Anterior cingulate cortex (tissue), 58 donors: ENCODE results near the gene MLLT3.

Source experiments
- DNase-seq, 58 donors: peaks; one replicate each; lab custom pipeline; 2025; lab: John Stamatoyannopoulos, UW

The MLLT3 gene

DNA sequence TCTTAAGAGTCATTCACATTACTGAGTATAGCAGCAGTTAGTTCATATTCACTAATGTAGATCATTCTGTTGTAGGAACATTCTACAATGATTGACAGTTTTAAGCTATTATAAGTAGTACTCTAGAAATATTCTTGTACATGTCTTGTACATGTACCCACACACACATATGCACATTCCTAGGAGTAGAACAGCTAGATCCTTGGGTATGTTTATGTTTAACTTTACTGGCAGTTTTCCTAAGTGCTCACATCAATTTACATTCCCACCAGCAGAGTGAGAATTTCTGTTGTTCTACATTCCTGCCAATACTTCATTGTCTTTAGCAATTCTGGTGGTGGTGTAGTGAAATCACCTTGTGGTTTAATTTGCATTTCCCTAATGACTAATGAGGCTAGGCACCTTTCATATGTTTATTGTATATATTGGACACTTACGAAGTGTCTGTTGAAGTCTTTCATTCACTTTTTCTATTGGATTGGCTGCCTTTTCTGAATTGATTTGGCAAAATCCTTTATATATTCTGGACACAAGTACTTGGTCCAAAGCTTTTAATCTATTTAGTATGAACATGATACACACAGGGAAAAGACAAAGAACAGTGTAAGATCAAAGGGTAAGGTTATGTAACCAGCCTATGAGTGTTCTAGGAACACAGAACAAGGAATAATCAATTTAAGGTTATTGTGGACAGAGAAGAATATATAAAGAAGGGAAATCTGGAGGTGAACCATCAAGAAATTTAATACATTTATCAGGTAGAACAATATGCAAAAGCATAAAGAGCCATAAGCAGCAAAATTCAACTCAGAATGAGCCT is 95.6 kb downstream of the MLLT3 start:
- no peak for DNase-seq

GRCh38 chr9:20524776-20525175 is 97.5 kb downstream of the MLLT3 start:
- DNase-seq, result no peak

DNA sequence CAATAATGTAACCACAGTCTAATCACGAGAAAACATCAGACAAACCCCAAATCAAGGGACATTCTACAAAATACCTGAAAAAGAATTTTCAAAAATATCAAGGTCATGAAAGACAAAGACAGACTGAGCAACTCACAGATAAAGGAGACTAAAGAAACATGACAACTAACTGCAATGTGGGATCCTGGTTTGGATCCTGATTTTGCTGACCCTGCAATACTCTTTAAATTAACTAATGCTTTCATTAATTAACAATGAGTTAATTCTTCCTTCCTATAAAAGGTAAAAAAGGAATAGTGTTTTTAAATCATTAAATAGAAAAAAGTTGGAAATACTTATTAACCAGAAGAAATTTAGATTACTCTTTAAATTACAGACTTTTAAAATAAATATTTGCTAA is 103.6 kb downstream of the MLLT3 start:
- DNase-seq, result no peak

- DNase-seq, result no peak
Observed at GRCh38 chr9:20513126-20513913, 109.0 kb downstream of the MLLT3 start.

DNA sequence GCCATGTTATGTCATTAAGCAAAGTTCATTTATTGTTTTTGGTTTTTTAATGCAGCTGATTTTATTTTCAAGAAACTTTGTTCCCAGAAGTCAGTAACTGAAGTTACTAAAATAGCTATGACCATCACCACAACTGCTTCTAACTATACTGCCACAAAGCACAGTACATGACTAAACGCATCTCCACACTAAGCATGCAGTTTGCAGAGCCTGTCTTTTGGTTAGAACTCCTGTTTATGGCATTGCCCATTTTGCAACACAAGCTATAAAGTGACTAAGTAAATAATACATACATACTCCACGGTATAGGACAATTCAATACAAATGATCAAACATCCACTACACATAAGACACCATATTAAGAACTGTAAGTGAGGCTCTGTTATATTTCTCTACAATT is 109.7 kb downstream of the MLLT3 start:
- DNase-seq, result no peak

DNA sequence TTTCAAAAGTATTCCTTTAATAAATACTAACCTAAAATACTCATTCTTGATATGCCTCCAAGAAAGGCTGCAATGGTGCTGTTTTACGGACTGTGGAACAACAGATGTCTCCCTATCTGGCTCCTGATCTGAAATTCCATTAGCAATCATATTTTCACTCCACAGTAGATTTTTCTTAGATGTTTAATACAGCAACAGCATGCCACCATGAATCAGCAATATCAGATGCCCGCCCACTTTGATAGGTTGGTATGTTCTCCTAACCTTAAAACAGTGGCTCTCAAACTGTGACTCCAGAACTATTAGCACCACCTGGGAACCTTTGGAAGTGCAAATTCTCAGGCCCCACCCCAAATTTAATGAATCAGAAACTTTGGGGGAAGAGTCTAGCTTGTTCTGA is 110.2 kb downstream of the MLLT3 start:
- no peak for DNase-seq

- DNase-seq, result no peak
Observed at GRCh38 chr9:20511686-20512085, 110.6 kb downstream of the MLLT3 start.

DNA sequence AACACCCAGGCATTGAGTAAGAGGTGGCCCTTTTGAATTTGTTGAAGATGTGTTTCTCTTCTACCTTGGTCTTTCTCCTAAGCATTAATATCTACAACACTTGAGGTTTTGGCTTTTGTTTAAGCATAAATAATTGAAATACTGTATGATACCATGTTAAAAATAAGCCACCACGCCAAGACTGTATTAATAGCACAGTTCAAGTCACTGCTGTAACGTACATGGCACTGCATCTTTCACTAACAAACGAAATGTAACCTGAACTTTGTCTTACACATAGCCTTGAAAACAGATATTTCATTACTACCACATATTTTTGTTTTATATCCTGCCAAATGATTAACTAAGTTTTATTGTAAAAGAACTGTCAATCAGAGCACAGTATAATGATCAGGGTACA is 112.8 kb downstream of the MLLT3 start:
- no peak for DNase-seq

GRCh38 chr9:20508242-20508641 is 114.1 kb downstream of the MLLT3 start:
- no peak for DNase-seq

DNA sequence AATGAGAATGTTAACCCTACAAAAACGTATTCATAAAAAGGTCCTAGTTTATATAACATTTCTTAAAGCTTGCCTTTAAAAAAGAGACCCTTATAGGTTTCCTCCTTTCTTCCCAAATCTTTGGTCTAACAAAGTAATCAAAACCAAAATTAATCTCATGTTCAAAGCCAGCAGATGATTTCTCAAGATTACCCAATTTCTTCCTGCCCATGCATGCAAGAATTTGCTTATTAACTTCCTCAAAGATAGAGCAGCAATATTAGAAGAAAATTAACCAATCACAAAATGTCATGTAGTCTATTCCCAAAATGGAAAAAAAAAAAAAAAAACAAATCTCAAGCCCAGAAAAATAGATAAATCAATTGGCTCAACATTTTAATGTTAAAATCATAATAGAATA is 114.9 kb downstream of the MLLT3 start:
- DNase-seq, result no peak

DNA sequence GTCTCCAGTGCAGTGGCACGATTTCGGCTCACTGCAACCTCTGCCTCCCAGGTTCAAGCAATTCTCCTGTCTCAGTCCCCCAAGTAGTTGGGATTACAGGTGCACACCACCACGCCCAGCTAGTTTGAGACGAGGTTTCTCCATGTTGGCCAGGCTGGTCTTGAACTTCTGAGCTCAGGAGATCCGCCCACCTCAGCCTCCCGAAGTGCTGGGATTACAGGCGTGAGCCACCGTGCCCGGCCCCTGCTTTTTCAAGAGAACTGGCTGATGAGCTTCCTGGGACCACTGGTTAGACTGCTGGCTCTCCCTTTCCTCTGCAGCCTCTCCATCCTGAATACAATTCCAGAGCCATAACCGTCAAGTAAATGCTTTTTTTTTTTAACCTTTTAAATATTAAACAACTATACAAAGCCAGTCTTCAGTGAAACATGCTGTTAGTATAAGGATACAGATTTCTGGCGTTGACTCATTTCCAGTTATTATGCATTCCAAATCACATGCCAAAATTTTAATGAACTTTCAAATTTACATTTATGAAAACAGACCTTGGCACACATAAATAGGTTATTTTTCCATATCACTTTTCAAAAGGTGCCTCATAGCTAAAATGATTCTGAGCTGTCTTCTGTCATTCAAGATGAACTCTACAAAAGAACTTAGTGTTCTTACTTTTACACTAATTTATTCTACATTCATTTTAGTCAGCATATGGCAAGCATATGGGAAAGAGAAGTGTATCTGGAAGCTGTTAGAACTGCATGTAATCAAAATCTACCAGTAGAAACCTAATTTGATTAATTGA is 116.0 kb downstream of the MLLT3 start:
- DNase-seq, result no peak

DNA sequence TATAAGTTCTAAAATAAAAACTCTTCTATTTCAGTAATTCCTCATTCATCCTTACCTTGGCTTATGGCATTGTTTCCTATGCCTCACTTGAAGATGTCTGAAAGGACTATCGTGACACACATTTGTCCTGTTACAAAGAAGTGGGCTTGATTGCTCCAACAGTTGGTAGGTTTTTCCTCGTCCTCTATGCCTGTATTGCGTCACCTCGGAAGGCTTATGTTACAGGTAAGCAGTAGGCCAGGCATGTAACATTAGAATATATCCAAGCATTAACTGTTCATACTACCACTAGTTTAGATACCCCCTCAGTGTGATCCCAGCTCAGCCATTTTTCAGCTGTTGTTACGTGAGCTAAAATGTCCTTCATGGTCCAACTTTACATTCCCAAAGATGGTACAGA is 116.7 kb downstream of the MLLT3 start:
- DNase-seq, result no peak

- no peak for DNase-seq
Observed at GRCh38 chr9:20504930-20505329, 117.4 kb downstream of the MLLT3 start.

DNA sequence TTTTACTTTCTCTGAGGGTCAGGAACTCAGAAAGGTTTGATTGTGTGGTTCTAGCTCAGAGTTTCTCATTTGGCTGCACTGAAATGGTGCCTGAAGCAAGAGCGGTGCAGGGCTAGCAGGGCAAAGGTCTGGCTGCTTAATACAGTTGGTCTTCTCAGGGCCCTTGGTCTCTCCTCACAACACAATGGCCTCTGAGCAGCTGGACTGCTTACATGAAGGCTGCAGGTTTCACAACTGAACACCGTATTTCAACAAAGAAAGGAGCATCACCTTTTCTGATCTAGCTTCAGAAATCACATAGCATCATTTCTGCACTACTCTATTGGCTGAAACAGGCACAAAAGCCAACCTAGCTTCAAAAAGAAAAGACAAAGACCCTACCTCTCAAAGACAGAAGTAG is 122.2 kb downstream of the MLLT3 start:
- no peak for DNase-seq

DNA sequence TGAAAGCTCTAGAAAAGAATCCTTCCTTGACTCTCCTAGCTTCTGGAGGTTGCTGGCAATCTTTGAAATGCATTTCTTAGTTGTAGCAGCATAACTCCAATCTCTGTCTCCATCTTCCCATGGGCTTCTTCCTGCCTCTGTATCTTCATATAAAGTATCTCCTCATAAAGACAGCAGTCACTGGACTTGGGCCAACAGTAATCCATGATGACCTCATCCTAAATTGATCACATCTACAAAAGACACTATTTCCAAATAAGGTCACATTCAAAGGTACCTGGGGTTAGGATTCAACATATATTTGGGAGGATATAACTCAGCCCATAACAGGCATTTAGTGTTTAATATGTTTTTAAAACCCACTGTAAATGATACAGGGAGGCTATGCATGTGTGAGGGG is 123.3 kb downstream of the MLLT3 start:
- DNase-seq, result no peak

DNA sequence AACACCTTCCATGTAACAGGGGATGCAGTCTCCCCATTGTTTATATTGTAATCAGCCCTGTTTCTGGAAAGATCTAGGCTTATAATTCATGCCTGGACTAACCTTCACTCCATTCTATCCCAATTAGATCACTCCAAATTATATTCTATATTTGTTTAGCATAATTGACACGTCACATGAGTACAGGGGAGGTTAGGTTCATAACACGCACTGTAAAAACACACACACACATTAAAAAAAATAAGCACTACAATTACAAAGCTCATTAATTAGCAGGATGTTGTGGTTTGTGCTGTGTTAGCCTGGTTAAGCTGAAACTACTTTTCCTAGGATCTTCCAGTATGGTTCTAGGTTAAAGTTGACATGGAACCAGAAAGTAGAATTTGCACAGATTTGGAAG is 126.0 kb downstream of the MLLT3 start:
- no peak for DNase-seq

GRCh38 chr9:20495098-20495497 is 127.2 kb downstream of the MLLT3 start:
- no peak for DNase-seq

DNA sequence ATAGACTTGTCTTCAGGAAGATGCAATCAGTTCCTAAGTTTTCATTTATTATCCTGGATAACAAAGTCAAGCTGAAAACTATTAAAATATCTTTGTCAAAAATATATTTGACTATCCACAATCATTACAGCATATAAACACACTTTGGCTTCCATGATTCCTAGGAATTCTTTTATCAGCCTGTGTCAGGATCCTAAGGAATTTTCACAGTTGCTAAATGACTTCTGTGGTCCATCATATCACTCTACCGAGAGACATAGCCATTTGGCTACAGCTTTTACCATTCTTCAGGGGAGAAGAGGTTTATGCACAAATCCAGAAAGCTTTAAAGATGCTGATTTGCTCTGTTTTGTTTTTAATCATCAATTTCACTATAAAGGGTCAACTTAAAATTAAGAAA is 128.3 kb downstream of the MLLT3 start:
- no peak for DNase-seq

DNA sequence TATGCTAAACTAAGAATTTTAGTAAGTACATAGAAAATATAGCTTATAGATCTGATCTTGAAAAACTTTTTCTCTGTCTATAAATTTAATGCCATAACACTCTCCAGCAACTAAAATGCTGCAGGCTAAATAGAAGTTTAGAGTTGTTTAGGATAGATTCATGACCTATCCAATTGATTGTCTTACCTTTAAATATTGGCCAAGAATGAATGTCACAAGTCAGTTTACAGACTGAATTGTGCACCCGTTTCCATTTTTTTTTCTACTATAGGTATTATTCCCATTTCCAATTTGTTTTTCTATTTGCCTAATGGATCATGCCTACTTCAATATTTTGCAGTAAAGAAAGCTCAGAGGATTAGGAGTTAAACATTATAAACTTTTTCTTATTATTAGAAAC is 129.5 kb downstream of the MLLT3 start:
- DNase-seq, result no peak

DNA sequence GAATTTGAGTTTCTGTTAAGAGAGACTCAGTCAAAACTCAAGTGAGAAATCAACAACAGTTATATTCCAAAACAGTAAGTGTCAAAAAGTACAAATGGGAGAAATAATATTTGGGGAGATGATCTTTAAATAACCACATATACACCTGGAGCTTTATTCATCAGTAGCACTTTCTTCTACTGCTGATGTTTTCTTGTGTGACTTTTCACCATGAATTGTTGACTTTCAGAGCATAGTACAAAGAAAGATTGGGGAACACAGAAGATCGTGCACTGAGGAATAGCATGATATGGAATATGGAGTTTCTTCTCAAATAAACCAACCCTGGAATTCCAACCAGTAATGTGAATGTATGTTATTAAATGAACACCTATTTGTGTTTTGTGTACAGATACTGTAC is 130.7 kb downstream of the MLLT3 start:
- no peak for DNase-seq

DNA sequence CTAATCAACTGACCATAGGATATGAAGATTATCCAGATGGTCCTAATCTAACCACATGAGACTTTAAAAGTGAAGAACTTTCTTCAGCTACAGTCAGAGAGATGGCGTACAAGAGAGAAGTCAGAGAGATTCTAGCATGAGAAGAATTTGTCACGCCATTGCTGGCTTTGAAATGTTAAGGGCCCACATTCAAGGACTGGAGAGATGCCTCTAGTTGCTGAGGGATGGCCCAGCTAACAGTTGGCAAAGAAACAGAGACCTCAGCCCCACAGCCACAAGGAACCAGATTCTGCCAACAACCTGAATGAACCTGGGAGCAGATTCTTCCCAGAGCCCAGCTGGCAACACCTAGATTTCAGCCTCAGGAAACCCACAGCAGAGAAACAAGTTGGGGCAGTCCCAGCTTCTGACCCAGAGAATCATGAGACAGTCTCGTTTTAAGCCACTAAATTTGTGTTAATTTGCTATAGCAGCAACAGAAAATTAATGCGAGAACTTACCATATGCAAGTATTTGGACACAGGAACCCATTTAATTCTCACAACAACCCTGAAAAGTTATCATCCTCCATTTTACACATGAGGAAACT is 132.0 kb downstream of the MLLT3 start:
- no peak for DNase-seq
